Dedifferentiated amniotic fluid mesenchymal stem cell (primary cell): Measurements from ENCODE around the gene ATXN7L1.
"Not testable (repeated sequence)": the region's sequence is repeated elsewhere in the genome, so short reads cannot be mapped to it uniquely, and the experiment has no call there.

ENCODE experiments used
- DNase-seq: peaks from one replicate; pipeline ENCODE4 v3.0.0-alpha.2; 2016; ENCODE audit errors: extremely low spot score

ATXN7L1 gene

GRCh38 chr7:105861224-105861623 is 15.2 kb downstream of the ATXN7L1 start:
- no peak for DNase-seq

GRCh38 chr7:105860793-105861192 is 15.6 kb downstream of the ATXN7L1 start:
- no peak for DNase-seq

DNA sequence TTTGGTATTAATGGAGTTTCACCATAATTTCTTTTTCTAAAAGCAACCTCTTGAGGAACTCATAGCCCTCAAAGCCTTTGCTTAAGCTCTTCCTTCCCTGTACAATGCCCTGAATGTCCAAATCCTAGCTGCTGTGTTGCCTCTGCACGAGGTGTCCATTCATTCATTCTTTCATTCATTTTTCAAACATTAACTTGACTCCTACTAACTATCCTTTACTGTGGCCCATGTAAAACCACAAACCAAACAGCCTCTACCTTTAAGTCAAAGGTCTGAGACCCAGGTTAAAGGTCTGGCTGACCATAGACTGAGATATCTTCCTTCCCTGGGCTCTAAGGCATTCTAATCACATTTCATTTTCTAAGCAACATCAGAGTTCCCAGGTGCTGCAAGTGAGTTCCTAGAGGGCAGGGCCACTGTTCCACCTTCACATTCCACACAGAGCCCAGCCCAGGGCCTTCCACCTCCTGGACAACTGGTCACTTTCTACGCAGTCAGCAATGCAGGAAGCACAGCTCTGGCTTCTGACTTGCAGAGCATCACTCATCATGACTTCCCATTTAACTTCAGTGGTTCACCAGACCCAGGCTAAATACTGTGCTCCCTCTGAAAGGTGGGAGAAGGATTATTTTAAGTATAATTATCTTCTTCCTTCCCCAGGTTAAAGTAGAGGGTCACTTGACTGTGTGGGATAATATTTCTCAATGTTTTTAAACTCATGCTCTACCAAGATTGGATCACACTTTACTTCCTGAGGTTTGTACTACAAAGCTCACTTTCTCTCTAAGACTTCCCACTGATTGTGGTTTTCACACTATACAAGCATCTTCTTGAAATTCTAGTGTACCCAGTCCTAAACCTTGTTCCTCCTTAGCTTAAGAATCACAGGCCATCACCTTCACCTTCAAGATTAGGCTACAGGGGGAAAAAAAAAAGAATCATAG is 19.1 kb downstream of the ATXN7L1 start:
- no peak for DNase-seq

GRCh38 chr7:105854498-105854897 is 21.9 kb downstream of the ATXN7L1 start:
- no peak for DNase-seq

- no peak for DNase-seq
Measured at GRCh38 chr7:105853931-105854419, 22.4 kb downstream of the ATXN7L1 start.

GRCh38 chr7:105851064-105851463 is 25.3 kb downstream of the ATXN7L1 start:
- no peak for DNase-seq

DNA sequence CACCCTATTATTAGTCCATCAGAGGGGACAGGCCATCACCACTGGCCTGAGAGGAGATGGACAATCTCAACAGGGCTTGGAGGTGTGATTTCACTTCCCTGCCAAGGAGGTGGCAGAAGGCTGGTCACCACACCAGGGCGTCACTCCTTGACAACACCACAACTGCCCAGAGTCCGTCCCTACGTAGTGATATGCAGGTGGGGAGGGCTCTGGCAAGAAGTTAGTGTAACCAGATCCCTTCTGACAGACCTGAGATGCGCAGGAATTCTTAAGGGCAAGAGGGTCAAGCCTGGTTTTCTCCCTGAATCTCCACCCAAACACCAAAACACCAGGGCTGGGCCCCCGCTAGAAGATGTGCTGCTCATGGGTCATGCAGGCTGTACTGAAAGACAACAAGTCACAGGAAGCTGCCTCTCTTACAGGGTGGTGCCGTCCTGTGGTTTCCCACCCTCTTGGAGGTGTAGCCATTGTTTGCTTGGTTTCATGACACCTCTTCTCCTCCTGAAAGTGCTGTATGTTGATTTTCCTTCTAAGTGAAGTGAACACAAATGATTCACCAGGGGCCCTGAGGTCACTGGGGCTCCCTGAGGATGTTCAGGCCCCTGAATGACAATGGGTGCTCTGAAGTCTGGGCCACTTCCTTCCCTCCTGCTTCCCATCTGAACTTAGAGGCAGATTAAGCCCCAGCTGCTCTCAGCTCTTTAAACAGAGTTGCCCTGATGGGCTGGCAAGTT is 27.1 kb downstream of the ATXN7L1 start:
- DNase-seq = no peak

DNA sequence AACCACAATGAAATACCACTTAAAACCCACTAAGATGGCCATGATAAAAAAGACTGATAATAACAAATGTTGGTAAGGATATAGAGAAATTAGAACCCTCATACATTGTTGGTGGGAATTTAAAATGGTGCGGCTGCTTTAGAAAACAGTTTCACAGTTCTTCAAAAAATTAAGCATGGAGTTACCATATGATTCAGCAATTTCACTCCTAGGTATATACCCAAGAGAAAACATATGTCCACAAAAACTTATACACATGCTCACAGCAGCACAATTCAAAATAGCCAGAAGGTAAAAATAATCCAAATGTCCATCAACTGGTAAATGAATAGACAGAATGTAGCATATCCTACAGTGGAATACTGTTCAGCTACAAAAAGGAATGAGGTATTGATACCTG is 30.0 kb downstream of the ATXN7L1 start:
- no peak for DNase-seq

DNA sequence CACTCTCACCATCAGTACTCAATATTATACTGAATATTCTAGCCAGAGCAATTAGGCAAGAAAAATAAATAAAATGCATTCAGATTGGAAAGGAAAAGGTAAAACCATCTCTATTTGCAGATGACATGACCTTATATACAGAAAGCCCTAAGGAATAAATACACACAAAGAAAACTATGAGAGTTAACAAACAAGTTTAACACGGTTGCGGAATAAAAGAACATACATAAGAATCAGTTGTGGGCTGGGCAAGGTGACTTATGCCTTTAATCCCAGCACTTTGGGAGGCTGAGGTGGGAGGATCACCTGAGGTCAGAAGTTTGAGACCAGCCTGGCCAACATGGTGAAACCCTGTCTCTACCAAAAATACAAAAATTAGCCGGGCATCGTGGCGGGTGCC is 31.7 kb downstream of the ATXN7L1 start:
- DNase-seq = not testable (repeated sequence)

DNA sequence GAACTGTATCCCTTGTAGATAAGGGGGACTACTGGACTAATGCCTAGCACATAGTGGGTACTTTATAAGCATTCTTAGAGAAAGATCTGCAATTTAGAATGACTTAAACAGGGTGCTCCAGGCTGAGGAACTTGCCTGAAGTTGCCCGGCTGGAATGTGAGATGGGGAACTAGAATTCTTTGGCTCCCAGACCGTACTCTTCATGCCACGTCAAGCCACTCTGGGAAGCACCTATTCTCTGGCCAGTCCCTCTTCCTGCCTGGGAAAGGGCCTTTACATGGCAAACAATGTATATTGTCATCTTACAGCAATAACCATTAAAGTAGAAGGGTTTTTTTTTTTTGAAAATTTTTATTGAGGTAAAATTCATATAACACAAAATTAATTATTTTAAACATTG is 34.5 kb downstream of the ATXN7L1 start:
- no peak for DNase-seq

DNA sequence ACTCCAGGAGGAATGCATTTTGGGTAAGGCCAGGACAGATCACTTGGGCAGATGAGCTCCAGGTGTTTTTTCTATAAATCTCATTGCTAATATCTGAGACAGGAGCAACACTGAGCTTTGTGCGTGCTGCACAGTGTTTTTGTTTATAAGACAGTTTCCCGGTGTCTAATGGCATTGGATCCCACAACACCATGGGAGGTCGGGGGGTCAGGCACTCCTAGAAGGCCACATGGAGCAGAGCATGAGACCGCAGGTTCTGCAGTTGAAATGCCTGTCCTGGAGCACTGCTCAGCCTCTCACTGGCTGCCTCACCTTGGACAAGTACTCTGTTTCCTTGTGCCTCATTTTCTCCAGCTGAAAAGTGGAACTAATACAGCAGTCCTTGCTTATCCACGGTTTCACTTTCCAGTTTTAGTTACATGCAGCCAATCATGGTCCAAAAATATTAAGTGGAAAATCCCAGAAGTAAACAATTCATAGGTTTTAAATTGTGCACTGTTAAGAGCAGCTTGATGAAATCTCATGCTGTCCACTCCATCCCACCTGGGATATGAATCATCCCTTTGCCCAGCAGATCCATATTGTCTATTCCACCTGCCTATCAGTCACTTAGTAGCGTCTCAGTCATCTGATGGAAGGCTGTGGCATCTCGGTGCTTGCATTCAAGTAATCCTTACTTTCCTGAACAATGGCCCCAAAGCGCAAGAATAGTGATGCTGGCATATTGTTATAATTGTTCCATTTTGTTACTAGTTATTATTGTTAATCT is 35.2 kb downstream of the ATXN7L1 start:
- DNase-seq = no peak

- DNase-seq = no peak
Measured at GRCh38 chr7:105839266-105839665, 37.1 kb downstream of the ATXN7L1 start.

DNA sequence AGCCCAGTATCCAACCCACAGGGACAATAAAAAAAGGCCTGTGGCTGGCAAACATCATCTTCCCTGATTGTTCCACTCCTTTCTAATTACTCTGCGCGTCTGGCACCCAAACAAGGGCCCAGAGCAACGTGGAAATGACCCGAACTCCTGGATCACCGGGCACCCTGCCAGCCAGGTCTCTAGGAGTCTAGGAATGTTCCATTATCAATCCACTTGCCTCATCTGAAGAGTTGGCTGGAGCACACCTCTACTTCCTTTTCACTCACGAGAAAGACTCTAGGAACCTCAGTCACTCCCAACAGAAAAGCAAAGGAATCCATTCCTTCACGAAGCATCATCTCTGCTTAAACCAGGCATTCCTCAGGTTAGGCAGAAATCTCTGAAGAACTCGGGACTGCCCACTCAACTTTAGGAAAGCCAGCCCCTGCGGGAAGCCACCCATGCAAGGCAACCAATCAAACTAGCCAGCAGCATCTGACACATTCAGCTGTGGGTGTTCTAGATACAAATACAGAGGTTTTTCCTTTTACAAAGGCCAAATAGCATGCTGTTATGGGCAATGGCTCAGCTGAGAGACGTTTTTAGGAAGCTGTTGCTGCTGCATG is 37.7 kb downstream of the ATXN7L1 start:
- DNase-seq = no peak

GRCh38 chr7:105837765-105838626 is 38.4 kb downstream of the ATXN7L1 start:
- DNase-seq = no peak

- no peak for DNase-seq
Measured at GRCh38 chr7:105835441-105835840, 41.0 kb downstream of the ATXN7L1 start.

DNA sequence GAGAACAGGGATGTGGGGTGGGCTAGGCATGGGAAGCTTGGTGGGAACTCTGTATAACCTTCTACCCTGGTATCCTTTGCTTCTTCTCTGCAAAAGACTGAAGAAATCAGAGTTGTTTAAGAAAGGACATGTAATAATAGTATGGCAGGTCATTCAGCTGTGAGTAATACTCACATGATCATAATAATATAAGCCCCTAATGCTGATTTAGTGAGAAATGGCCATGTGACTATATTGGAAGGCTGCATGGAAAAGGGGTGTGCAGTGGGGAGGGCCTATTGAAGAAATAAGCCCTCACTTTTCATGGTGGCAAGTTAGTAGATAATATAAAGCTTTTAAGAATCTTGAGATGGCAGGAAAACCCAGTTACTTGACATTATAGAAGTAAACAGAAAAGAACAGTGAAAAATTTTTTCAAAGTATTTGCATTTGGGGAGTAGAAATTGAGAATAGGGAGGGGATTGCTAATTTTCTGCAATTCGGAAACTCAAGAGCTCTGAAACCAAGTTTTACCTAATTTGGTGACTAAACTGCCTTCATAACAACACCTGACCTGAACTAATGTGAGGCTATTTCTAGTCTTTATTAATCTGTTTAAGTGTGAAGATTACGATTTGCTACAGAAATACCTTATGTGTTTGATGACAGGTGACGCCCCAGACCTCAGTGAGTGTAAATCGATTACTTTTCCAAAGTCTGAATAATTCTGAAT is 44.4 kb downstream of the ATXN7L1 start:
- DNase-seq = no peak

DNA sequence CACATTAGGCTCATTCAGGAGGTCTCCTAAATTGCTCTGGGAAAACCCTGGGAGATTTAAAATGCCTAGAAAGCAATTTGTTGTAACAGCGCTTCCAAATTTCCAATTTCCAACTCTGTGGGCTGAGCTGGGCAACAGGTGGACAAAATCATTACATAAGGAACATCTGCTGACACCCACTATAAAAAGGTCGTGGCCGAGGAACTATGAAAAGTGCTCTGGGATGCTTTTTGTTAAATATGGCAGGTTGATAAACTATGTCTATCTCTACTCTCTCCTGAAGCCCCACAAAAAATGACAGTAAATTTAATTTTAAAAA is 45.1 kb downstream of the ATXN7L1 start:
- no peak for DNase-seq

DNA sequence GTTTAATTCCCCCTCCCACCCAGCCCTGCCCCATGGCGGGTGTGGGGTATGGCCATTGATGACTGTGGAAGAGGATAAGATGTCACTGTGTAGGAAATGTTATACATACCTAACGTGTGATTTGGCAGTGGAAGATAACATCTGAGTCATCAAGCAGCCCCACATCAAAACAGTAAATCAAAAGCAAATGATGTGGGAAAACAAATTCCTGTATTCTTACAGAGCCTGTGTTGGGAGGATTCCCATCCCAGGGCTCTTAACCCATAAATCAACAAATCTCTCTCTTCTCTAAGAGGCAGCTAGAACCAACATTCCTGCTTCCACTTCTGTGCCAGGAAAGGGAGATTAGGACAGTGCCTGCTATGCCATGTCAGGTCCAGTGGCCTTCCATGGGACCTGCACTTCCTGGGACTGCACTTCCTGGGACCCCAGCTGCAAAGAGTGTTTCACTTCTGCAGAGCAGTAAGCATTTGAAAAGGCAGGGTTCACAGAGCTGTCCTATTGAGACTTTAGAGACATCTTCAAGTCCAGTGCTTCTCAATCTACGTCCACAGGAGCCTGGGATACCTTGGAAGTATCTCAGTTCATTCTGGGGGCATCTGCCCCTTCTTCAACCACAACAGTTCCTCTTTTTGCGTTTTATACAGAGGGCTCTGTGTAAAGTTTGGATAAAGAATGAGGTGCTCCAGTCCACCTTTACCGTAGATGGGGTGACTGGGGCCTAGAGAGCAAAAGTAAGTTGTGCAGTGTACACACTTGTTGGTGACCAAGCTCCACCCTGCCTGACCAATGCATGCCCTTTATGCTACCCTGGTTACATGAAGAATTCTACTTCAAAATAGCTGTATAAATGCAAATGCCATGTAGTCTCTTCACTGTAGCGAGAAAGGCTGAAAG is 45.7 kb downstream of the ATXN7L1 start:
- DNase-seq = peak; percentile 94

DNA sequence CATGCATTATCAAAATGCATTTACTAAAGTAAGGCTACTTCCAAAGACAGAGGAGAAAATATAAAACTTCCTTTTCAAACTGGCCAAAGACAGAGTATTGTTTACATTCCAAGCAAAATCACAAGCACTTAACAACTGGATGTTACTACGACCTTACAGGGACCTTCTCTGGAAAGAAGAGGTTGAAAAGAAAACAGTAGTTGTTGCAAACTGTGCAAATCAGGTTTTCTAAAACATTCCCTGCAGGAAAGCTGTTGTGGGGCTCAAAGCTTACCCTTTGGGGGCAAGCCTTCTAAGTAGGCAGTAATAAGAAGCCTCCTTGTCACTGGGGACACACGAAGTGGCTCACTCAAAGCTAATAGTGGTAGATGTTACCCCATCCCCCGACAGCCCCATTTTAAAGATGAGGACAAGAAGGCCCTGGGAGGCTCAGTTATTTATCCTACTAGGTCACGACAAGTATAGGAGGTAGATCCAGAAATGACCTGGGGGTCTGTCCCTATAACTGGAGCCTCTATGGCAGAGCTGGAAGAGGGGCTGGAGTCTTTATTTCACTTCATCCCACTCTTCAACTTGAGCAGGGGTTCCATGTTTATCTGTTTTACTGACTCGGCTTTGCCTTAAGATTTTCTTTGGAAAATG is 46.6 kb downstream of the ATXN7L1 start:
- no peak for DNase-seq
